Uterus (tissue), 4 donors: ENCODE measurements around the gene PCSK9. TPM values are rescaled to one million over a fixed set of nuclear protein-coding genes. Genes with fewer than 3 reads are reported as not detected.

Experiments
- DNase-seq, 2 donors: peaks; one replicate each; pipeline ENCODE4 v3.0.0-alpha.2; 2019 to 2020
- H3K27ac ChIP-seq, 2 donors: fragments of 200-600 bp; sonication (generic); 1 replicate in 1 of 2; 2 replicates in 1 of 2; pipeline ENCODE4 v1.5.1; 2016 to 2018
- H3K27me3 ChIP-seq, 2 donors: fragments of 200-600 bp; sonication (generic); one replicate each; pipeline ENCODE4 v1.5.1; 2018 to 2019; ENCODE audit warnings: control low read depth in 1 of 2
- H3K36me3 ChIP-seq, 2 donors: fragments of 200-600 bp; sonication (generic); one replicate each; pipeline ENCODE4 v1.5.1; 2019; ENCODE audit warnings: control low read depth in 1 of 2
- H3K4me1 ChIP-seq, 2 donors: fragments of 200-600 bp; sonication (generic); one replicate each; pipeline ENCODE4 v1.5.1; 2018 to 2019; ENCODE audit warnings: control low read depth in 1 of 2
- H3K4me3 ChIP-seq, 2 donors: fragments of 200-600 bp; sonication (generic); 1 replicate in 1 of 2; 2 replicates in 1 of 2; pipeline ENCODE4 v1.5.1; 2018 to 2019; ENCODE audit warnings: mild to moderate bottlenecking in 1 of 2
- H3K9me3 ChIP-seq, 2 donors: fragments of 200-600 bp; sonication (generic); one replicate each; pipeline ENCODE4 v1.5.1; 2019; ENCODE audit warnings: control low read depth in 1 of 2
- POLR2A ChIP-seq, 2 donors: fragments of 450-650 bp; IDR thresholded peaks; one replicate each; pipeline ENCODE4 v1.6.1; 2016; ENCODE audit warnings: antibody characterized with exemption in 2 of 2, mild to moderate bottlenecking in 1 of 2, moderate library complexity in 1 of 2
- intact Hi-C: fragments of 100-400 bp; cut with DNase I; formaldehyde crosslinking; loops from one replicate; pipeline ENCODE4 v1.15.1; 2023; ENCODE audit warnings: low total_unique reads
- total RNA-seq, 4 donors: library from RNA; depleted of rRNA in 3 of 4; stranded (reverse); fragments of >200 nt in 3 of 4; gene quantifications; one replicate each; pipeline versions ENCODE4 v1.1.0 to v1.2.4, GENCODE V29; 2014 to 2023
- TF ChIP-seq, protein P1 (sequence below), 4 experiments: fragments of 200-600 bp in 2 of 4; fragments of 450-650 bp in 2 of 4; sonication (generic) in 2 of 4; IDR thresholded peaks; one replicate each; pipeline ENCODE4 v1.5.1; 2016 to 2019; ENCODE audit warnings: antibody characterized with exemption in 4 of 4, mild to moderate bottlenecking in 2 of 4, moderate library complexity in 1 of 4
- donor health status: DM: yes; HTN: yes; CAD: no.

Gene PCSK9
- total RNA-seq, 4 donors from 2014 or later = 2.9 TPM; not detected in 3

DNA sequence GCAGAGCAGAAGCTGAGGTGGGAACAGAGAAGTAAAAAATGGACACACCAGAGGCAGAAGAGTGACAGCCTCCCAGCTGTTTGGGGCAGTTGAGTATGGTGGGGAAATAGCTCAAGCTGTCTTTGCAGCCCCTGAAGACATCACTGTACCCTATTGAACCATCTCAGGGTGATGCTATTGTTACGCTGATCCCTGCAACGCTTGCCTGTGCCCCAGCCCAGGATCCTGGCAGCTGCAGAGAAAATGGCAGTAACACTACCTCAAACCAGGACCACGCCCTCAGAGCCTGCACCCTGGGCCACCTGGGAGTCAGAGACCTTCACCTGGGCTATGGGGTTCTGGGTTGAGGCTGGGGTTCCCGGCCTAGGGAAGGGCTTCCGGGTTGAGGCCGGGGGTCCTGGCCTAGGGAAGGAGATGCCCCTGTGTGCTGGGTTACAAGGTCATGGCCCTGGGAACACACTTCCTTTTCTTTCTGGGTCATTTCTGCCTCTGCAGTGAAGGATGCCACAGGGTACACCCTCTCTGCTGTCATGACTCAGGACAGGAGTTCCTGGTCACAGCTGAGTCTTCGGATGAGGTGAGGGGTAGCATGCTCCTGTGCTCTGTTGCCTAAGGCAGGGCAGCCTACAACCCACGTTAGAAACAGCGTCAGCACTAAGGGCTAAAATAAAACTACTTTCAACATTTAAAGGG lies 29.0 kb upstream of the PCSK9 start:
- TF ChIP-seq, protein P1, sequence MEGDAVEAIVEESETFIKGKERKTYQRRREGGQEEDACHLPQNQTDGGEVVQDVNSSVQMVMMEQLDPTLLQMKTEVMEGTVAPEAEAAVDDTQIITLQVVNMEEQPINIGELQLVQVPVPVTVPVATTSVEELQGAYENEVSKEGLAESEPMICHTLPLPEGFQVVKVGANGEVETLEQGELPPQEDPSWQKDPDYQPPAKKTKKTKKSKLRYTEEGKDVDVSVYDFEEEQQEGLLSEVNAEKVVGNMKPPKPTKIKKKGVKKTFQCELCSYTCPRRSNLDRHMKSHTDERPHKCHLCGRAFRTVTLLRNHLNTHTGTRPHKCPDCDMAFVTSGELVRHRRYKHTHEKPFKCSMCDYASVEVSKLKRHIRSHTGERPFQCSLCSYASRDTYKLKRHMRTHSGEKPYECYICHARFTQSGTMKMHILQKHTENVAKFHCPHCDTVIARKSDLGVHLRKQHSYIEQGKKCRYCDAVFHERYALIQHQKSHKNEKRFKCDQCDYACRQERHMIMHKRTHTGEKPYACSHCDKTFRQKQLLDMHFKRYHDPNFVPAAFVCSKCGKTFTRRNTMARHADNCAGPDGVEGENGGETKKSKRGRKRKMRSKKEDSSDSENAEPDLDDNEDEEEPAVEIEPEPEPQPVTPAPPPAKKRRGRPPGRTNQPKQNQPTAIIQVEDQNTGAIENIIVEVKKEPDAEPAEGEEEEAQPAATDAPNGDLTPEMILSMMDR (IDR thresholded peaks at IDR 0.05) = no peak
- TF ChIP-seq POLR2A (IDR thresholded peaks at IDR 0.05) = no peak
- no peaks in the 10 kb centered on the region for H3K9me3 ChIP-seq
- no peaks in the 10 kb centered on the region for H3K4me1 ChIP-seq
- no peaks in the 10 kb centered on the region for H3K27me3 ChIP-seq
- H3K27ac ChIP-seq = no peak overlapping the region
- no peak overlapping the region for H3K4me3 ChIP-seq
- no peaks in the 10 kb centered on the region for H3K36me3 ChIP-seq
- intact Hi-C loops = no loop called here
- DNase-seq = no peak

- no peak for DNase-seq
- intact Hi-C loops = no loop called here
- TF ChIP-seq, protein P1 (IDR thresholded peaks at IDR 0.05) = no peak
- TF ChIP-seq POLR2A (IDR thresholded peaks at IDR 0.05) = no peak
Observed at GRCh38 chr1:55010887-55011217, 28.5 kb upstream of the PCSK9 start.

DNA sequence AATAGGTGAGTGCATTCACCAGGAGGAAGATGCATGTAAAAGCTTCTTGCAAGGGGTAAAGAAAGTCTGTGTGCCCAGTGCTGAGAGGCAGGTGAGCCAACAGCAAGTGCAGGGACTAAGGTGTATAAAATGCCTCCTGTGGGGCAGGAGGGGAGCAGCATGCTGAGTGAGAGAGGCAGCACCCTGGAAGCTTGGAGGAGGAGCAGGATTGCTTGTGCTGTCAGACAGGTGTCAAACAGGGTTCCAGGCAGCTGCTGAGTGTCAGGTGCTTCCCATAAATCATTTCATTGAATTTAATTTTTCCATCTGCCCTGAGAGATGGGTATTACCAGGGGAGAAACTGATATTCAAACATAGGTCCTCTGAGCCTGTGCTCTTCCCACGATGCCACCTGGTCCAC lies 26.7 kb upstream of the PCSK9 start:
- no peaks in the 10 kb centered on the region for H3K9me3 ChIP-seq
- TF ChIP-seq POLR2A (IDR thresholded peaks at IDR 0.05) = no peak
- TF ChIP-seq, protein P1 (IDR thresholded peaks at IDR 0.05) = no peak
- no peaks in the 10 kb centered on the region for H3K27me3 ChIP-seq
- no peak overlapping the region for H3K27ac ChIP-seq
- no peaks in the 10 kb centered on the region for H3K36me3 ChIP-seq
- intact Hi-C loops = no loop called here
- H3K4me1 ChIP-seq = no peaks in the 10 kb centered on the region
- no peak for DNase-seq
- H3K4me3 ChIP-seq = no peak overlapping the region

More at GRCh38 chr1:55010887-55011217, 28.5 kb upstream of the PCSK9 start:
- H3K4me3 ChIP-seq = no peak overlapping the region
- no peaks in the 10 kb centered on the region for H3K9me3 ChIP-seq
- no peak overlapping the region for H3K27ac ChIP-seq
- no peaks in the 10 kb centered on the region for H3K36me3 ChIP-seq
- H3K27me3 ChIP-seq = no peaks in the 10 kb centered on the region
- no peaks in the 10 kb centered on the region for H3K4me1 ChIP-seq

- Histone ChIP-seq H3K27me3 (no peaks in the 10 kb centered on the region), H3K36me3 (no peaks in the 10 kb centered on the region), H3K27ac (no peak overlapping the region), H3K4me3 (no peak overlapping the region), H3K9me3 (no peaks in the 10 kb centered on the region), H3K4me1 (no peaks in the 10 kb centered on the region)
- no peak for DNase-seq
- no peak for TF ChIP-seq POLR2A (IDR thresholded peaks at IDR 0.05)
- TF ChIP-seq, protein P1 (IDR thresholded peaks at IDR 0.05) = no peak
- intact Hi-C loops = no loop called here
Observed at GRCh38 chr1:55015123-55015522, 24.2 kb upstream of the PCSK9 start.

- Histone ChIP-seq H3K27me3 (no peaks in the 10 kb centered on the region), H3K9me3 (no peaks in the 10 kb centered on the region), H3K4me1 (no peaks in the 10 kb centered on the region), H3K36me3 (no peaks in the 10 kb centered on the region), H3K4me3 (no peak overlapping the region), H3K27ac (no peak overlapping the region)
- TF ChIP-seq, protein P1 (IDR thresholded peaks at IDR 0.05) = no peak
- TF ChIP-seq POLR2A (IDR thresholded peaks at IDR 0.05) = no peak
- DNase-seq = no peak
- intact Hi-C loops = no loop called here
Observed at GRCh38 chr1:55015731-55016620, 23.4 kb upstream of the PCSK9 start.
